ENCODE data around the gene TLR10.
"Not testable (repeated sequence)": the region's sequence is repeated elsewhere in the genome, so short reads cannot be mapped to it uniquely, and the experiment has no call there.

The TLR10 gene, protein sequence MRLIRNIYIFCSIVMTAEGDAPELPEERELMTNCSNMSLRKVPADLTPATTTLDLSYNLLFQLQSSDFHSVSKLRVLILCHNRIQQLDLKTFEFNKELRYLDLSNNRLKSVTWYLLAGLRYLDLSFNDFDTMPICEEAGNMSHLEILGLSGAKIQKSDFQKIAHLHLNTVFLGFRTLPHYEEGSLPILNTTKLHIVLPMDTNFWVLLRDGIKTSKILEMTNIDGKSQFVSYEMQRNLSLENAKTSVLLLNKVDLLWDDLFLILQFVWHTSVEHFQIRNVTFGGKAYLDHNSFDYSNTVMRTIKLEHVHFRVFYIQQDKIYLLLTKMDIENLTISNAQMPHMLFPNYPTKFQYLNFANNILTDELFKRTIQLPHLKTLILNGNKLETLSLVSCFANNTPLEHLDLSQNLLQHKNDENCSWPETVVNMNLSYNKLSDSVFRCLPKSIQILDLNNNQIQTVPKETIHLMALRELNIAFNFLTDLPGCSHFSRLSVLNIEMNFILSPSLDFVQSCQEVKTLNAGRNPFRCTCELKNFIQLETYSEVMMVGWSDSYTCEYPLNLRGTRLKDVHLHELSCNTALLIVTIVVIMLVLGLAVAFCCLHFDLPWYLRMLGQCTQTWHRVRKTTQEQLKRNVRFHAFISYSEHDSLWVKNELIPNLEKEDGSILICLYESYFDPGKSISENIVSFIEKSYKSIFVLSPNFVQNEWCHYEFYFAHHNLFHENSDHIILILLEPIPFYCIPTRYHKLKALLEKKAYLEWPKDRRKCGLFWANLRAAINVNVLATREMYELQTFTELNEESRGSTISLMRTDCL

DNA sequence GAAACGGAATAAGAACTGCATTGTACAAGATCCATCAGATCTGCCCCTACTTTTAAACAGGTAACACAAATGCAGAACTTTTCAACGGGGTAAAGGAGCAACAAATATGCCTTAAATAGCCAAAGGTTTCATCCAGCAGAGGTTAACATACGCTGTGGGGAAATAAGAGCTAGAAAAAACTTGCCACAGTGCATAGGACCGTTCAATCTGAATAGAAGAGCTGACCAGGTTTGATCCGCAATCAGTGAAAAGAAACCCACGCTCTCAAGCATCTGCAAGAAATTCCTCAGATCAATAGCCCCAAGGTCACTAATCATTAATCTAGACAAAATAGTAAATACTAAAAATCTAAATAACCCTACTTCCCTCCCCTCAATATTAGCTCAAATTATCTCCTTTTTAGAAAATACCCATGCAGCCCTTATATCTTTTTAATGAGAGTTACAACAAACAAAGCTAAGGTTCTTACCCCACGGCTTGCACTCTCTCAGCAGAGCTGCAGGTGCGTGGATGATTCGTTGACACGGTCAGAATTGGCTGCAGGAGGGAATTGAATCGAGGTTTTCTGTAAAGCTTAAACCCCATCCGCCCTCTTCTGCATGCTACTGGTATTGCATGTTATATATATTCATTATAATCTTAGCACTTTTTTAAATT, at the start of gene TLR10:
TLR10 (minus strand) TSS at position 539 of the 657 bp plus-strand sequence. CDS start 7,400 bp downstream, outside the sequence.
- DNase-seq, result peak; percentile 62

DNA sequence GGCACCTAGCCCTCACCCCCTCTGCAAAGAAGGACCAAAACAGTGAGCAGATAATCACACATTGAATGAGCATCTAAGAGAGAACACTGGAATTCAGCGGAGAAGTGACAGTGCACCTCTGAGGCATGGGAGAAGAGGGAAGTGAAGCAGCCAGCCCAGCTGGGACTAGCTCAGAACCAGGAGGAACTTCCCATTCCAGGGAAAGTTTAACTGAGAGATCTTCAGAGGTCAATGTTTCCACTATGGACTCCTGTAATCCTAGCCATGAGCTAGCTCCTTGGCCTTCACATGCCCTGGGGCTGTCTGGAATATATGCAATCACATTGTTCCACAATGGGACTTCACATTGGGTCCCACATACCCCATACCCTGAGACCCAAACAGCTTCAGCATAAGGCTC, 49.4 kb upstream of the TLR10 start:
- no peak for DNase-seq

DNA sequence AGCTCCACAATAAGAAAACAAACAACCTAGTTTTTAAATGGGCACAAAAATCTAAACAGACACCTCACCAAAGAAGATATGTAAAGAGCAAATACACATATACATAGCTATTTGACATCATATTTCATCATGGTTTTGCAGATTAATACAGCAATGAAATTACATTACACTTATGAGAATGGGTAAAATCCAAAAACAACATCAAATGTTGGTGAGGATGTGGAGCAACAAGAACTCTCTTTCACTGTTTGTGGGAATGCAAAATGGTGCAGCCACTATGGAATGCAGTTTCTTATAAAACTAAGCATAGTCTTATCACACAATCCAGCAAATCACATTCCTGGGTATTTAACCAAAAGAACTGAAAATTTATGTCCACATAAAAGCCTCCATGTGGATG, 48.9 kb upstream of the TLR10 start:
- no peak for DNase-seq

DNA sequence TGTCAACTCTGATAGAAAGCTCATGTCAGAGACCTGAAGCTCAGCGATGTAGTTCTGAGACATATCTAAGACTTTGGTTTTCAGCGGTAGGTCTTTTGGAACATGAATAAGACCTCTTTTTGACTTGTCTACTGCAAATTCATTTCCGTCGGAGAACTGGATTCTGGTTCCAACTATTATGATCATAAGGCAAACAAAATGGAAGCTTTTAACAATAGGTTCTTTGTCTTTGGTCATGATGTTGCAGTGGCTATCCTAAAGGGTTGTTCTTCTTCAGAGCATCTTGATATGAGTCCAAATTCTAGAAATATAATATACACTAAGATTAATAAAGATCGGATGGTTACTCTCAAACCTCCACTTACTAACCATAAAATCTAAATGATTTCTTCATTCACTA, 46.4 kb upstream of the TLR10 start:
- DNase-seq, result no peak

DNA sequence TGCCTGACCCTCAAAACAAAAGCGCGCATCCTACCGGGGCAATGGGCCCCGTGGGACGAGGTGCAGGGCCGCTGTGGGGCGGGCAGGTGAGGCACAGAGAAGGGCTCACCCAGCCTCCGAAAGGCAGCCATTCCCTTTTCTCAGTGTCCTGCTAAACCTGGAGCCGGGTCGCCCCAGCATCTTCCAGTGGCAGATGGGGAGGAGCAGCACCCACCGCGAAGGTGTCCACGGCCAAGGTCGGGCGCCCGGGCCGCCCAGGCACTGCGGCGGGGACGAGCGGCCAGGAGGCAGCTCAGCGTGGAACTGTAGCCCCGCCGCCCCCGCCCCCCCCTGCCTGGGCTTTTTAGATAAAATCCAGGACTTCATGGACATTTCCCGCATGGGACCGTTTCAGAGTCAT, 41.0 kb upstream of the TLR10 start:
- no peak for DNase-seq

DNA sequence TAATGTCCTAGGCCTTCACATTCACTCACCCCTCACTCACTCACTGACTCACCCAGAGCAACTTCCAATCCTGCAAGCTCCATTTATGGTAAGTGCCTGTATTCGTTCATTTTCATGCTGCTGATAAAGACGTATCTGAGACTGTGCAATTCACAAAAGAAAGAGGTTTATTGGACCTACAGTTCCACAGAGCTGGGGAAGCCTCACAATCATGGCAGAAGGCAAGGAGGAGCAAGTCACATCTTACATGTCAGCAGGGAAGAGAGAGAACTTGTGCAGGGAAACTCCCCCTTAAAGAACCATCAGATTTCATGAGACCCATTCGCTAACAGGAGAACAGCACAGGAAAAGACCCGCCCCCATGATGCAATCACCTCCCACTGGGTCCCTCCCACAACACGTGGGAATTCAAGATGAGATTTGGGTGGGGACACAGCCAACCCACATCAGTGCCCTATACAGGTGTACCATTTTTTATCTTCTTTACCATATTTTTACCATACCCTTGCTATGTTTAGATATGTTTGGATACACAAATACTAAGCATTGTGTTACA, 40.0 kb upstream of the TLR10 start:
- no peak for DNase-seq

DNA sequence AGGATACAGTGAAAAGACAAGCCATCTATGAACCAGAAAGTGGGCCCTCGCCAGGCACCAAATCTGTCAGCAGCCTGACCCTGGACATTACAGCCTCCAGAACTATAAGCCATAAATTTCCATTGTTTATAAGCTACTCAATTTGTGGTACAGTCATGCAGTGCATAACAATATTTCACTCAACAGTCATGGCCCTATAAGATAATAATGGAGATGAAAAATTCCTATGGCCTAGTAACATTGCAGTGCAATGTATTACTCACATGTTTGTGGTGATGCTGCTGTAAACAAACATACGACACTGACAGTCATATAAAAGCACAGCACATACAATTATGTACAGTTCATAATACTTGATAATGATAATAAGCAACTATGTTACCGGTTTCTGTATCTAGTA, 38.9 kb upstream of the TLR10 start:
- DNase-seq, result no peak

DNA sequence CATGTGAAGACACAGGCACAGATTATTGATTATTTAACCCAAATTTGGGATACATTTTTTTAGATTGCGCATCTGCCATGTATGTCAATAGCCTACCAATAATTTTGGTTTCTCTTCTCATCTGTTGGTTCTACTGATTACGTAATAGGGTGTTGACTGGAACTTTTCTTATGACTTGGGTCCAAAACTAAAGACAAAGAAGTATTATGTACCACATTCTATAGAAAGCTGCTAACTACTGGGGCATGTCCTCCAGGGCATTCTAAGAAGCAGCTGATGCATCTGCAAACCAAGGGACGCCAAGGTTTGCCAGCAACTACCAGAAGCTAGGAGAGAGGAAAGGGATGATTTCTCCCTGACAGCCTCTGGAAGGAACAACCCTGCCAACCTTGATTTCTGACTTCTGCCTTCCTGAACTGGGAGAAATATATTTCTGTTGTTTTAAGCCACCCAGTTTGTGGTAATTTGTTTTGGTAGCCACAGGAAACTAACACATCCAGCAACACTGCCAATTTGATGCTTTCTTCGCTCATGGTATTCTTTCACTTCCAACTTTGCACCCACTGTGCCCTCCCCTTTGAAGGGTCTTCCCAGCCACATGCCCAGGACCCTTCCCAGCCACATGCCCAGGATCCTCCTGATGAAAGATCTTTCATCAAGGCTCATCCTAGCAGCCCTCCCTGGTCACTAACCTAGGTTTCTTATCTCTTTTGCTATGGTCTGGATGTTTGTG, 37.7 kb upstream of the TLR10 start:
- DNase-seq, result no peak

DNA sequence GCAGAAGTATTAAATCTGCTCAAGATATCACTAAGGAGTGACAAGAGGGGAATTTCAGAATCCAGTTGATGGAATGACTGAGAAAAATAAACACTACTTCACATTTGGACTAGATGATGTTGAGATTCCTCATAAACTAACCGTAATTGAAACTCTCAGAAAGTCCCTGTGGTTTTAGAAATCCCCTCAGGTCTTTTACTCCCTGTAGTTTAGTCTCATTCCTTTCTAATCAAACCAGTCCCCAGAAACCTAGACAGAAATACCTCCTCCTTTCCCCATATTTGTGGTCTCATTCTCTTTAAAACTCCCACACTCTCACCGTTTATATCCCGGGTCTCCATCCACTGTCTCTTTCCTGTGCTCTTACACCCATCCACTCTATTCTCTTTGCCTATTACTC, 36.8 kb upstream of the TLR10 start:
- DNase-seq, result no peak

DNA sequence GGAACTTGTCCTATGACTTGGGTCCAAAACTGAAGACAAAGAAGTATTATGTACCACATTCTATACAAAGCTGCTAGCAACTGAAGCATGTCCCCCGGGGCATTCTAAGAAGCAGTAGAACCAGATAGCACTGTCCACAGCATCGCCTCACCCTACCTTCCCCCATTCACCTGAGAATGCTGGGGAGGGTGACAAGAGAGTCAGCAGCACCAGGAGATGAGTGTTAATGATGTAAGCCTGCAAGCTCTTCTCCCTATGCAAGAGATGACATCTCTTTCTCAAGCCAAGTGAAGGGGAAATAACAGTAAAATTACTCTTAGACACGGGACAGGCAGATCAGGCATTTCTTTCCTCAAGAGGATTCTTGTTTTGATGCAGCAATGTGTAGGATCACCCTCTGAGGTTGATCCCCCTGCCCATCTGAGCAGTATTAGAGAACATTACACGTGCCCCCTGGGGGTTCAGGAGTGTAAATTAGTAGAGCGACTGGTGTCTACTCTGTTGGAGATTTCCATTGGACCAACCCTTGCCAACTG, 35.7 kb upstream of the TLR10 start:
- no peak for DNase-seq

DNA sequence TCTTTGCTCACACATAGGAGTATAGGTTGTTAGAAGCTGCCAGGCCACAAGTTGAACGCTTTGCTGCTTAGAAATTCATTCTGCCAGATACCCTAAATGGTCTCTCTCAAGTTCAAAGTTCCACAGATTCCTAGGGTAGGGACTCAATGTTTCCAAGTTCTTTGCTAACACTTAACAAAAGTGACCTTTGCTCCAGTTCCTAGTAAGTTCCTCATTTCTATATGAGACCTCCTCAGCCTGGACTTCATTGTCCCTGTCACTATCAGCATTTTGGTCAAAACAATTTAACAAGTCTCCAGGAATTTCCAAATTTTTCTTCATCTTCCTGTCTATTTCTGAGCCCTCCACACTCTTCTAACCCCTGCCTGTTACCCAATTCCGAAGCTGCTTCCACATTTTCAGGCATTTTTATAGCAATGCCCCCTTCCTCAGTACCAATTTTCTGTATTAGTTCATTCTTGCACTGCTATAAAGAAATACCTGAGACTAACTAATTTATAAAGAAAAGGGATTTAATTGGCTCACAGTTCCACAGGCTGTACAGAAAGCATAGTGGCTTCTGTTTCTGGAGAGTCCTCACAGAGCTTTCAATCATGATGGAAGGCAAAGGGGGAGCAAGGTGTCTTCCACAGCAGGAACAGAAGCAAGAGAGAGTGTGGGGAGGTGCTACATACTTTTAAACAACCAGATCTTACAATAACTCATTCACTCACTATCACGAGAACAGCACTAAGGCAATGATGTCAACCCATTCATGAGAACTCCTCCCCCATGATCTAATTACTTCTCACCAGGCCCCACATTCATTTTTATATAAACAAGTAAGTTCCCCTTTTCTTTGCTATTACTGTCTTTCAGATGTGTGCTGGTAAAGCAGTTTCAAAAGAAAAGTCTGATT, 33.3 kb upstream of the TLR10 start:
- peak; percentile 15 for DNase-seq

DNA sequence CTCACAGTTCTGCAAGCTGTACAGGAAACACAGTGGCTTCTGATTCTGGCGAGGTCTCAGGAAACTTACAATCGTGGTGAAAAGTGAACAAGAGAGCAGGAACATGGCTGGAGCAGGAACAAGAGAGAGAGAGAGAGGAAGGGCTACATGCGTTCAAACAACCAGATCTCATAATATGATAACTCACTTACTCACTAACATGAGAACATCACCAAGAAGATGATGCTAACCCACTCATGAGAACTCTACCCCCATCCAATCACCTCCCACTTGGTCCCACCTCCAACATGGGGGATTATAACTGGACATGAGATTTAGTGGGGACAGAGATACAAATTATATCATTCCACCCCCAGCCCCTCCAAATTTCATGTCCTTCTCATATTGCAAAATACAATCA, 31.6 kb upstream of the TLR10 start:
- DNase-seq, result no peak

DNA sequence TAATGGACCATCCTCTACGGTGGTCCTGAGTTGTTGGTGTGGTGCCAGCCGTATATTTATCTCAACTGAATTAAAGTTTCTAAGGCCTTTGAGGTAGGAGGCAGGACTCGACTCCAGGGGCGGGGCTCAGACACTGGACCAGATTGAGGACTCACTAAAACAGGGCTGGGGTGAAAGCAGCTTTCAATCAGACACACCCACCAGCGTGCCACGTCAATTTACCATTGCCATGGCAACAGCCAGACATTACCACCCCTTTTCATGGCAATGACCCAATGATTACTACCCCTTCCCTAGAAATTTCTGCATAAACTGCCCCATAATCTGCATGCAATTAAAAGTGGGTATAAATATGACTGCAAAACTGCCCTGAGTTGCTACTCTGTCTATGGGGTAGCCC, 28.5 kb upstream of the TLR10 start:
- DNase-seq, result no peak

DNA sequence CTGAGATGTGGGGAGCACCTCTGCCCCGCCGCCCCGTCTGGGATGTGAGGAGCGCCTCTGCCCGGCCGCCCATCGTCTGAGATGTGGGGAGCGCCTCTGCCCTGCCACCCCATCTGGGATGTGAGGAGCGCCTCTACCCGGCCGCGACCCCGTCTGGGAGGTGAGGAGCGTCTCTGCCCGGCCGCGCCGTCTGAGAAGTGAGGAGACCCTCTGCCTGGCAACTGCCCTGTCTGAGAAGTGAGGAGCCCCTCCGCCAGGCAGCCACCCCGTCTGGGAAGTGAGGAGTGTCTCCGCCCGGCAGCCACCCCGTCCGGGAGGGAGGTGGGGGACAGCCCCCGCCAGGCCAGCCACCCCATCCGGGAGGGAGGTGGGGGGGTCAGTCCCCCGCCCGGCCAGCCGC, 24.7 kb upstream of the TLR10 start:
- not testable (repeated sequence) for DNase-seq

DNA sequence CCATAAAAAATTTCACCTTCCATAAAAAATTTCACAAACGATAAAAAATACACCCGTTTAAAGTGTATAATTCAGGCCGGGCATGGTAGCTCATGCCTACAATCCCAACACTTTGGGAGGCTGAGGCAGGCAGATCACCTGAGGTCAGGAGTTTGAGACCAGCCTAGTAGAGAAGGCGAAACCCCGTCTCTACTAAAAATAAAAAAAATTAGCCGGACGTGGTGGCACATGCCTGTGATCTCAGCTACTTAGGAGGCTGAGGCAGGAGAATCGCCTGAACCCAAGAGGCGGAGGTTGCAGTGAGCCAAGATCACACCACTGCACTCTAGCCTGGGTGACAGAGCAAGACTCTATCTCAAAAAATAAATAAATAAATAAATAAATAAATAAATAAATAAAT, 23.5 kb upstream of the TLR10 start:
- not testable (repeated sequence) for DNase-seq

DNA sequence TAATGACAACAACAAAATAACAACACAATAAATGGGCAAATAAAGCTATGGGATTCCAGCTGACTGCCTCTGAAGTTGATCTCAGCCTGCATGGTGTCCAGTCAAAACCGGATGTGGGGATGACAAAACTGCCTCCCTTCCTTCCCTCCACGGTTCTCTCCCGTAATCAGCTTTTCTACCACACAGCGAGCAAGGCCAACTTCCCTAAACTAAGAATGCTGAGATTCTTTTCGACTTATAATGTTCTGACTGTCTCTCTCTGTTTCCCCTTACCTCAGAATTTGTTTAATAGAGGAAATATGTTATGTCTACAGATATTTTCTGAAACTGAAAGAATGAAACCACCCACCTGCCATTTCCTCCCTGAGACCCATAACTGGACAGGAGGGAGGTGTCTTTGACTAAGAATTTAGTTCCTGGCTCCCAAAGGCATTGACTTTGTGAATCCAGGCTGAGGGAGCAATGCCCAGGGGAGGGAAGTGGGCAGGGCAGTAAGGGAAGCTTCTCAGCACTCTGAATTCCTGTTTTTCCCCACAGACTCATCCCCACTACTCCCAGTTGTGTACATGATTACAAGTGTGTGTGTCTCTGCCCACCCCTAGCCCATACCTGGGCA, 22.8 kb upstream of the TLR10 start:
- DNase-seq, result peak; percentile 40

DNA sequence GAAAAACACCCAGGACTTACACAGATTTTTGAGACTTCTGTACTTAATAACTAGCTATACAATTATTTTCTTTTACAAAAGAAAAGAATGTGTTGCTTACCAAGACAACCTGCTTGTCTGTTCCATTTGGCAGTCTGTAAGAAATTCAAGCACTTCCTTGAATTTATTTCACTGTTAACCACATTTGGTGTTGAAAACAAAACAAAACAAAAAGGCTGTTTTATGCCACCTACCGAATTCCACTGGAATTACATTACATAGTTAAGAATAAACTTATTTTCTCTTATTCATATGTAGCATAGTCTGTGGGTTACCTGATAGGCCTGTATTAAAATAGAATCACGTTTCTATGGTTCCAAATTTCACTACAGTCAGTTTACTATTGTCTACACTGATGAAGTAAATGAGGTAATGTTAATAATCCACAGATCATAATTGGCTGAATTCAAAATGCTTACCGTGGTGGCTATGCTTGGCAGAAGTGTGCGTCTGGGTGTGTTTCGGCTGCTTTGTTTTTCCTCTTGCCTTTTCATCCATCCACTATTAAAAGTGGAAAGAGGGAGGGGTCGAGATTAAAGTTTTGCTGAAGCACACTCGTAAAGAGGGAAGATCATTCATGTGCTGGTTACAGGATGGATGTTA, 22.0 kb upstream of the TLR10 start, which contains the start of gene TLR1:
TLR1 (minus strand) TSS at position 138 of the 642 bp plus-strand sequence. CDS start 5,960 bp downstream, outside the sequence.
- peak; percentile 77 for DNase-seq

DNA sequence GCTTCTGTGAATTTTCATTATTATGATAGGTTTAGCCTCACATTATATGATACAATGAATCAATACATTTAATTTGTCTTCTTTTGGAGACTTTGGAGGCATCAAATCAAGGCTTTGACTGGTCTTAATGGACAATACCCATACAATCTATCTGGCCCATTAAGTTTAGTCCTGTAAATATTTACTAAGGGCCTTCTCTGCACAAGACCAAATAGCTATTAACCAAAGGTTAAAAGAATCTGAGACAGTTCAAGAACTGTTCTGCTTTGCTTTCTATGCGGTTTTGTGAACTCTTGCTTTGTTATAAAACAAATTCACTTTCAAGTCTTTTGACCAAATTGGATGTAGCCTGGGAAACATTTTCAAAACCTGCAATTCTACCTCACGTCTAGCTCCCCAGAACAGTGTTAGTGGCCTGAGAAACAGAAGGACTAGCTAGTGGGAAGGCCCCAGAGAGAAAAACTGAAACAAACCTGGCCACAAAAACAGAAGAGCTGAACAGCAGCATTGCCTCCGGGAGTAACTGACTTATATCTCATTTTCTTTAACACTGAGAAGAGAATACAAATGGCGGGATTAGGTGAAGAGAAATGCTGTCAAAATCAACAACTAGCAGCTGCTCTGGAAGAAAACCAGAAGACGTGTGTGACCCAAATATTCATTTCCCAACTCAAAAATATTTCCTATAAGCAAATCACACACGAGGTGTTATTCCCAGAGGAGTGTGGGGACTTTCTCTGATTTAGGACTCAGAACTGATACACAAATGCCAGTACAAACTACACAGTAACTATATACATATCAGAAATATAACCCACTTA, 21.3 kb upstream of the TLR10 start:
- peak; percentile 25 for DNase-seq
